ENCODE measurements around the gene ZDHHC14. TPM values are rescaled to one million over a fixed set of nuclear protein-coding genes. Genes with fewer than 3 reads are reported as not detected.

ZDHHC14 gene
- total RNA-seq, 1 donor from 2014 or later, result 9.3 TPM

DNA sequence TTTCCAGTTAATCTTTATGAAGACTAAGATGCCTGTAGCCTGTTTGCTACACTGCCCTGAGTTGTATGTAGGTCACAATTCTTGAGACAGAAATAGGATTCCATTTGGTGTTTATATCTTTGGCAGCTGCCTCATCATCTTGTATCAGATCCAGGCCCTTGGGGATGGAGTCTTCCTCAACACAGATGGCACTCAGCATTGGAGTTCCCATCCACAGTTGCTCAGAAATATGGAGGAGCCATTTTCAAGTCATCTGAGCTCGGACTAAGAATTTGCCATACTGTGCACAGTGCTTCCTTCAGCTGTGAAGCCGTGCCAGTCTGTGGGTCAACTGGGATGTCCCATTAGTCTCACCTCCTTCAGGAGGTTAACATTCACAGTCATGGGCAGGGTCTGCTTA, 156.6 kb downstream of the ZDHHC14 start:
- no peak overlapping the region for H3K27ac ChIP-seq
- intact Hi-C loops (cut with DNase I), result no loop called here
- no peaks in the 10 kb centered on the region for H3K27me3 ChIP-seq (ENCODE audit: low read depth)
- peaks cover 37% of the 10 kb centered on the region for H3K4me1 ChIP-seq
- TF ChIP-seq, protein P1, sequence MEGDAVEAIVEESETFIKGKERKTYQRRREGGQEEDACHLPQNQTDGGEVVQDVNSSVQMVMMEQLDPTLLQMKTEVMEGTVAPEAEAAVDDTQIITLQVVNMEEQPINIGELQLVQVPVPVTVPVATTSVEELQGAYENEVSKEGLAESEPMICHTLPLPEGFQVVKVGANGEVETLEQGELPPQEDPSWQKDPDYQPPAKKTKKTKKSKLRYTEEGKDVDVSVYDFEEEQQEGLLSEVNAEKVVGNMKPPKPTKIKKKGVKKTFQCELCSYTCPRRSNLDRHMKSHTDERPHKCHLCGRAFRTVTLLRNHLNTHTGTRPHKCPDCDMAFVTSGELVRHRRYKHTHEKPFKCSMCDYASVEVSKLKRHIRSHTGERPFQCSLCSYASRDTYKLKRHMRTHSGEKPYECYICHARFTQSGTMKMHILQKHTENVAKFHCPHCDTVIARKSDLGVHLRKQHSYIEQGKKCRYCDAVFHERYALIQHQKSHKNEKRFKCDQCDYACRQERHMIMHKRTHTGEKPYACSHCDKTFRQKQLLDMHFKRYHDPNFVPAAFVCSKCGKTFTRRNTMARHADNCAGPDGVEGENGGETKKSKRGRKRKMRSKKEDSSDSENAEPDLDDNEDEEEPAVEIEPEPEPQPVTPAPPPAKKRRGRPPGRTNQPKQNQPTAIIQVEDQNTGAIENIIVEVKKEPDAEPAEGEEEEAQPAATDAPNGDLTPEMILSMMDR (IDR thresholded peaks at IDR 0.05), result no peak
- ATAC-seq, result no peak
- no peak overlapping the region for H3K4me3 ChIP-seq
- H3K36me3 ChIP-seq, result no peaks in the 10 kb centered on the region
- H3K9me3 ChIP-seq, result no peaks in the 10 kb centered on the region
- no peak for DNase-seq

DNA sequence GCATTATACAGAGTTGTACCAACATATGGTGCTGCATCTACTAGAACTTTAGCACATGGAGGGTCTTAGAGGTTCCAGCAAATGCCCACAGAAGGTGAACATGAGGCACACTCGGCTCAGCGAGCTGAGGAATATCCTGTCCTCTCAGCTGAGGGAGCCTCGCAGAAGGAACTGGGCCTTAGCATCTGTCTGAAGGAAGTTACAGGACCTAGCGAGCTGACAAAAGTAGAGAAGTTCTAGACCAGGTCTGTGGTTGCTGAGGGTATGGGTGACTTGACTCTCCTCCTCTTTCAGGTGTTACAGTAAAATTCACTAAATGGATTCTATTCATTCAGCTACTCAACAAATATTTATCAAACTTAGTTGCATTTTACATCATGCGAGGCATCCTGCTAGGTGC, 157.2 kb downstream of the ZDHHC14 start:
- no peaks in the 10 kb centered on the region for H3K9me3 ChIP-seq
- no peak overlapping the region for H3K27ac ChIP-seq
- peaks cover 37% of the 10 kb centered on the region for H3K4me1 ChIP-seq
- H3K27me3 ChIP-seq (ENCODE audit: low read depth), result no peaks in the 10 kb centered on the region
- H3K4me3 ChIP-seq, result no peak overlapping the region
- no peak for ATAC-seq
- no peak for DNase-seq
- no peaks in the 10 kb centered on the region for H3K36me3 ChIP-seq
- TF ChIP-seq, protein P1 (IDR thresholded peaks at IDR 0.05), result no peak
- intact Hi-C loops (cut with DNase I), result no loop called here

DNA sequence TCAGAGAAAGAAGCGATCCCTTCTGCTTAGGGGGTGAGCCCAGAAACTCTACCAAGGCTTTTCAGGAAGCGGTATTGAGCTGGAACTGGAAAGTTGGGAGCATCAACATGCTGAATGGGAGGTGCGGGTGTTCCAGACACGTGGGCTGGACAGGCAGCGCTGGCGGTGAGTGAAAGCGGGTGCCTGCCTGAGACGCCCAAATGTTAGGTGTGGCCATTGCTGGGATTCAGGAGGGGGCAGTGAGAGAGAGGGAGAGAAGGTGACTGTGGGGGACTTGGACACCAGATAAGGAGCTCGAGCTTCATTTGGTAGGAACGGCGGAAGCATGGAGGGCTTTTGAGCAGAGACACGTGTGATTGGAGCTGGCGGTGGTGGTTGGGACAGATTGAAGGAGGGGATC, 157.7 kb downstream of the ZDHHC14 start:
- Histone ChIP-seq H3K27ac (no peak overlapping the region), H3K4me1 (peaks cover 37% of the 10 kb centered on the region), H3K27me3 (ENCODE audit: low read depth) (no peaks in the 10 kb centered on the region), H3K4me3 (no peak overlapping the region), H3K36me3 (no peaks in the 10 kb centered on the region), H3K9me3 (no peaks in the 10 kb centered on the region)
- intact Hi-C loops (cut with DNase I), result no loop called here
- TF ChIP-seq, protein P1 (IDR thresholded peaks at IDR 0.05), result no peak
- ATAC-seq, result no peak
- no peak for DNase-seq

DNA sequence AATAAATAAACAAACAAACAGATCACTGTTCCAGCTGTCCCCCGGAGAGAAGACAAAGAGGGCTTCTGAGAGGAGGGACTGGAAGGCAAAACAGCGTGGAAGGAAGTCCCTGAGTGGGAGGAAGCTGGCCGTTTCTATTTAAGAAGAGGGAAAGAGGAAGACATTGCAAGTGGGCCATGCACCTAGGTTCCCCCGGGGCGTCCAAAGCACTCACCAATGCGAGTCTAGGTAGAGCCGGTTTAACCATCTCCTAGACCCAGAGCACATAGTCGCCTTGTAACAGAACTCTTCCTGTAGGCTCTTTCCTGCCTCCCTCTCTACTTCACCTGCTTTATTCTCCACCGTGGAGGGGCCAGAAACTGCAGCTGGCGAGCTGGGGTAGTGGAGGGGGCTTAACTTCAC, 158.4 kb downstream of the ZDHHC14 start:
- Histone ChIP-seq H3K27ac (no peak overlapping the region), H3K9me3 (no peaks in the 10 kb centered on the region), H3K4me1 (peaks cover 37% of the 10 kb centered on the region), H3K4me3 (no peak overlapping the region), H3K27me3 (ENCODE audit: low read depth) (no peaks in the 10 kb centered on the region), H3K36me3 (no peaks in the 10 kb centered on the region)
- ATAC-seq (no peak), DNase-seq (no peak)
- TF ChIP-seq, protein P1 (IDR thresholded peaks at IDR 0.05), result no peak
- intact Hi-C loops (cut with DNase I), result no loop called here

DNA sequence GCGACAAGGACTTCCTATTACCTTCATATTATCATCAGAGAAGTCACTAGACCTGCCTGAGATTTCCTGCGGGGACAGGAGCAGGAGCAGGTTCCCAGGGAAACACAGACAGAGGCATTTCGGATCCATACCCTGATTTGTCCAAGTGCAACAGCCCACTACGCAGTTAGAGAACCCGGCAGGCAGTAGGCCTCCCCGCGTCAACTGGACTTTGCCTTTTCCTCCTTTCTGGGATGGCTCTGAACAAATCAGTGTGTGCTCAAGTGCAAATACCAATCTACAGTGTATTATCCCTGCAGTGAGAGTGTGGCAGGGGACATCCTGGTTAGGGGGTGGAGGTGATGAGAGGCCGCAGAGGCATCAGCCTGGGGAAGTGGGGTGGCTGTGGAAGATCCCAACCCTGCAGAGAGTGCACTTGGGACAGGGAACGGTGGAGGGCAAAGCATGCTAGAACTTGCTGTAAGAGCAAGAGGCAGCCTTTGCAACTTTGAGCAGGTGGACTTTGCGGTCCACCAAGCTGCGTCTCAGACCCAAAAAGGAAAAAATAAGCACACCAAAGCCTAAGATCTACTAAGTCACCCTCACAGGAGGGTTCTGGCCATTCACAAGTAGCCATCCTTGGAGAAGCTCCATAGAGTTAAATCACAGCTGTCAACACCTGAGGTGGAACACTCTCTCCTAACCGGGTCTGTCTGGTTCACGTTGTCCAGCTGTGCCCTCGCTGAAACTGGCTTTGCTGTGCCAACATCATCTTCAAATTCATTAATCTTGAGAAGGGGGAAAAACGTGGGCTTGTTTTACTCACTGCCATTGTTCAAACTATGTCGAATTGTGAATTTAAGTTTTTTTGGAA, 159.1 kb downstream of the ZDHHC14 start:
- H3K9me3 ChIP-seq, result no peaks in the 10 kb centered on the region
- intact Hi-C loops (cut with DNase I), result no loop called here
- no peaks in the 10 kb centered on the region for H3K36me3 ChIP-seq
- H3K4me3 ChIP-seq, result no peak overlapping the region
- no peak for ATAC-seq
- H3K4me1 ChIP-seq, result peaks cover 32% of the 10 kb centered on the region
- TF ChIP-seq, protein P1 (IDR thresholded peaks at IDR 0.05), result no peak
- no peaks in the 10 kb centered on the region for H3K27me3 ChIP-seq (ENCODE audit: low read depth)
- no peak overlapping the region for H3K27ac ChIP-seq
- DNase-seq, result no peak
